HG02759 (cell line): ENCODE measurements around the gene FNBP1.
A peak's percentile ranks its signal among the peaks of the same experiment; 100 is the strongest.

Experiments
- ATAC-seq: cut with Tn5 transposase; IDR thresholded peaks from one replicate; pipeline ENCODE4 v1.9.1; 2021; ENCODE audit warnings: mild to moderate bottlenecking, moderate library complexity; ENCODE audit not compliant: unreplicated experiment

FNBP1 gene

DNA sequence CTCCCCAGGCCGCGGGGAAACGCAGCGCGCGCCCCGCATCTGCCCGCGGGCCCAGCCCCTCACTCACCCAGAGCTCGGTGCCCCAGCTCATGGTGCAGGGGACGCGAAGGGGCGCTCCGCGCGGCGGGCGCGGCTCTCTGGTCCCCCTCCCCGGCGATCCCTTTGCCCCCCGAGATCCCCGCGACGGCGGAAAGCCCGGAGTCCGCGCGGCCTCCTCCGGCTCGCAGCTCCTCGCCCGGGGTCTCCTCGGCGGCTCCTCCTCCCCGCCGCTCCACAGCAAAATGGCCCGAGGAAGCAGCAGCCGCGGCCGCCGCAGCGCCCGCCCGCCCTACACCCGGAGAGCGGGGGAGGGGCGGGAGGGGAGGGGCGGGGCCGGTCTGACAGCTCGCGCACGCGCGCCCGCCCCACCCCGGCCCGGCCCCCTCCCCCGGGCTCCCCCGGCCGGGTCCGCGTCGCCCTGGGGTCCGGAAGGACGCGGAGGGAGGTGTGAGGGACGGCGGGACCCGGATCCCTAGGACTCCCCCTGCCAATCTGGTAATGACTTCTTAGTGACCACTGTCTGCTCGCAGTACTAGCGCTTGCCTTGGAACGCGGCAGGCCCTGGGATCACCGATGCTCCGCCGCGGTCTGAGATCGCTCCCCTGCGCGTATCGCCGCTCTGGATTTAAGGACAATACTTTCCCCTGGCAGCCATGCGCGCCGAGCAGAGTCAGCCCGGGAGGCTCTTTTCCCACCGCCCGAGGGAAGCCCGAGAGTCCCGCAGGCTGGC lies at the start of gene FNBP1:
FNBP1 (minus strand) TSS at position 305 of the 769 bp plus-strand sequence; CDS start at position 91, 214 bp downstream.
- ATAC-seq = peak; percentile 44

DNA sequence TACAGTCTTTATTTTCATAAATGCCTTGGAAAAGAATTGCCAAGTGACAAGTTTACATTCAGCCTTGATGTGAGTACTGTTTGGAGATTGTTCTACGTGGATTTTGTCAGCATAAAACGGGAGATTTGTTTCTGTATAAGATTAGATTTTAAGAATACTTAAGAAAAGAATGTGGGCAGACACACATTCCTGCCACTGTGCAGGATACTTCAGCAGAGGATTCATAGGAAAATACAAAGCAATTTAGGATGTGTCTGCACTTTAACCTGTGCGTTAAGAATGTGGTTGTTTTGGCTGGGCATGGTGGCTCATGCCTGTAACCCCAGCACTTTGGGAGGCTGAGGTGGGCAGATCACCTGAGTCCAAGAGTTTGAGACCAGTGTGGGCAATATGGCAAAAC lies 47.9 kb upstream of the FNBP1 start:
- ATAC-seq = no peak

DNA sequence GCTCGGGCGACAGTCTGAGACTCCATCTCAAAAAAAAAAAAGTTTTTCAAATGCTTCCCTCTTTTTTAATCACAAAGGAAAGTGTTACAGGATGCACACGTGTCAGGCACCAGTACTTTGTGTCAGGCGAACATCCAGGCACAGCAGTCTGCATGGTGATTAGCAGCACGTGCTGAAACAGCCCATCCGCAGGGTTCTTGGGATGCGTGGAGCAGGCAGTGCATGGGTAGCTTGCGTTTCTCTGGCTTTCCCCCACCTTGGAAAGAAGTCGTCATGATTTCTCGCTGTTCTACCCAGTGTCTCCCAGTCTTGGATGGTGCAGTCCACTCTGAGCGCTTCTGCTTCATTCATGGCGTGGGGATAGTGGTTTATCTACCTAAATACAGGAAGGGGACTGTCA lies 46.2 kb upstream of the FNBP1 start:
- no peak for ATAC-seq

DNA sequence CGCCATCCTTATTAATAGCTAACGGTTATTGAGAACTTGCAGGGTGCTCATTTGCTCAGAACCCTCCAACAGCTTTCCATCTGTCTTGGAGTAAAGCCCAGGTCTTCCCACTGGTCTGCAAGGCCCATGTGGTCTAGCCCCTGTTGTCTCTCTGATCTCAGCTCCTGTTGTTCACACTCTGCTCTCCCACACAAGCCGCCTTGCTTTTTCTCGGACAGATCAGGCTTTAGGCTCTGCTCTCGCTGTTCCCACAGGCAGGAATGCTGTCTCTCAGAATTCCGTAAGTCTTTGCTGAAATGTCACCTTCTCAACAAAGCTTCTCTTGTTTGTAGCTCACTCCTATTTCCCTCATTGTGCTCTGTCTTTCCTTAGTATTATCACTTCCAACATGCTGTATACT lies 45.1 kb upstream of the FNBP1 start:
- ATAC-seq = no peak

DNA sequence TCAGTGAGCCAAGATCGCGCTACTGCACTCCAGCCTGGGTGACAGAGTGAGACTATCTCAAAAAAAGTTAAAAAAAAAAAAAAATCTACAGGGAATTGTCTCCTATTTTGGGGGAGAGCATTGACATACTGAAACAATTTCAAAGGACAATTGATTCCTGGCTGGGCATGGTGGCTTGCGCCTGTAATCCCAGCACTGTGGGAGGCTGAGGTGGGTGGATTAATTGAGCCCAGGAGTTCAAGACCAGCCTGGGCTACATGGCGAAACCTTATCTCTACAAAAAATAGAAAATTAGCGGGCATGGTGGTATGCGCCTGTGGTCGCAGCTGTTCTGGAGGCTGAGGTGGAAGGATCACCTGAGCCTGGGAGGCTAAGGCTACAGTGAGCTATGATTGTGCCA lies 41.3 kb upstream of the FNBP1 start:
- no peak for ATAC-seq

DNA sequence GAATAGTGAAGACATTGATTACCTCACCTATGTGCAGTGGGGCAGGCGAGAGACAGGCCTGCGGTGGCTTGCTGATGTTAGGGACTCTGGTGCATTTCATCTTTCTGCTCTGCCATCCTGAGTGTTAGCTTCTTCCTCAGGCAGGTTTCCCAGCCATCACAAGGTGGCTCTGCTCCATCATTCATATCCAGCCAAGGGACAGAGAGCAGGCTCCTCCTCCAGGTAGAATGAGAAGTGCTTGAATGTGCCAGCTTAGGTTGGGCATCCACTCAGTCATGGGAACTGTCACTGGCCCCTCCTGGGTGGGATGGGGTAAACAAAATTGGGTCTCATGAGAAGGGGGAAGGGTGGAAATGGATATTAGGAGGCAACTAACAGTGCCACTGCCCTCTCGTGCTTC lies 35.6 kb upstream of the FNBP1 start:
- ATAC-seq = no peak

DNA sequence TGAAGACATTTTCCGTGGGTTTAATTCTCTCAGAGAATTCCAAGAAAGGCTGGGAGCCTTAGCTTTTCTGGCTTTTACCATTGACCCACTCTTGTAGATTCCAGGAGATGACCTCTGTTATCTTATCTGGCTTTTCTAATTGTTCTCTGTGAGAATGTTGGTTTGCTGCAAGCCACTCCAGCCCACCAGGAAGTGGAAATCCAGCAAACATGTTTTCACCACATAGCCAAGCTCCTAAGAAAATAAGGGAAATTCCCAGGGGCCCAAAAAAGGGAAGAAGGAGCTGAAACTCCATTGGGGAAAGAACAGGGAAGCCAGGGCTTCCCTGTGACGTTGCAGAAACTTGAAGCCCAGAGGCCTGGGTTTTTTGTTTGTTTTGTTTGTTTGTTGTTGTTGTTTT lies 30.4 kb upstream of the FNBP1 start:
- no peak for ATAC-seq

DNA sequence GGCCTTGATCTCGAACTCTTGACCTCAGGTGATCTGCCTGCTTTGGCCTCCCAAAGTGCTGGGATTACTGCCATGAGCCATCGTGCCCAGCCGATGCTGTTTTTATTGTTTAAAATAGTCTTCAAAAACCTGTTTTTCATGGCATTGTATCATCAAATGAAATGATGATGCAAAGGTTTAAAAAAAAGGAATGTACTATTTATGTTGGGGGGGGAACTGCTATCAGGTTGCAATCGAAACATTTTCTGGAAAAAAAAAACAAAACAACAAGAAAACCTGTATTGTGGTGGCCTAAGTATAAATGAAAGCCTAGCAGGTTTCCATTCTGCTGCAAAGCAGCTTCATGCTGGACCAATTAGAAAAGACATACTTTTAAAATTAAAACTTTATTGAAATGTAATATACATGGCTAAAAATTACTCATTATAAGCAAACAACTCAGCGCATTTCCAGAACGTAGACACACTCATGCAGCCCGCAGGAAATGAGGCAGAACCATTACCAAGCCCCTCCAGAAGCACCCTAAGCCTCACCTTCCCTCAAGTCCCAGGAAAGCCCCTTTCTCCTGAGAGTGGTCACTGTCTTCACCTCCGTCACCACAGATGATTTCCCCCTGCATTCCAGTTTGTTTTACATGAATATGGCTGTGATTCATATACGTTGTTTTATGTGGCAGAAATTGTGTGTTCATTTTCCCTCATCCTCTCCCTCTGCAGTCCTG lies 29.7 kb upstream of the FNBP1 start:
- ATAC-seq = no peak

DNA sequence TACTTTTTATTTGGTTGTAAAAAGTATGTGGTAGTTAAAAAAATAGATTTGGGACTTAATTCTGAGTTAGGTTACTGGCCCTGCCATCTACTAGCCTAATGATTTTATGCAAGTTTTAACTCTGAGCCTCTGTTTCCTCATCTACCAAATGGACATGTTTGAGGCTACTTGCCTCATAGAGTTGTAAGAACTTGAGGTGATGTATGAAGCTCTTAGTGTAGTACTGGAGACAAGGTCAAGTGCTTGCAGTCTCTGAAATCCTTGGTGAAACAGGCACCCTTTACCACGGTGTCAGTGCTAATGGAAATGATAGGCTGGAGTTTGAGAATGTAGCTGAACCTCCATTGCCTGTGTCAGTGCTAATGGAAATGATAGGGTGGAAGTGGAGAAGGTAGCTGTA lies 26.1 kb upstream of the FNBP1 start:
- no peak for ATAC-seq

DNA sequence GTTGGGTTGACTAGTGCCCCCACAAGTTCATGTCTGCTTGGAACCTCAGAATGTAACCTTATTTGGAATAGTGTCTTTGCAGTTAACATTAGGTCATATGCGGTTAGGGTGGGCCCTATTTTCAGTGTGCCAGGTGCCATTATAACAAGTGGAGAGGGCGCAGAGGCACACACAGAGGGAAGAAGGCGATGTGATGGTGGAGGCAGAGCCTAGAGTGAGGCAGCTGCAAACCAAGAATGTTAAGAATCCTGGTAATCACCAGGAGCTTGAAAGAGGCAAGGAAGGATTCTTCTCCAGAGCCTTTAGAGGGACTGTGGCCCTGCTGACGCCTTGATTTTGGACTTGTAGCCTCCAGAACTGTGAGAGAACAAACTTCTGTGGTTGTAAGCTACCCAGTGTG lies 21.6 kb upstream of the FNBP1 start:
- ATAC-seq = no peak

DNA sequence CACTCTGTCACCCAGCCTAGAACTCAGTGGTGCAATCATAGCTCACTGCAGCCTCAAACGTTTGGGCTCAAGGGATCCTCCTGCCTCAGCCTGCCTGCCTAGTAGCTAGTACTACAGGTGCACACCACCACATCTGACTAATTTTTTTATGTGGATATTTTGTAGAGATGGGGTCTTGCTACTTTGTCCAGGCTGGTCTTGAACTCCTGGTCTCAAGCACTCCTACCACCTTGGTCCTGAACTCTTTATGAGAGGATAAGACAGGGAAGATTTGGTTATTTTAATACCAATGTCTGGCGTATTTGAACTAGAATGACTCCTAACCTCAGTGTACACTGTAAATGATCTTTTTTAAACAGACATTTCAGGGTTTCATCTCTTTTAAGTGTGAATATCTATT lies 19.8 kb upstream of the FNBP1 start:
- ATAC-seq = no peak

DNA sequence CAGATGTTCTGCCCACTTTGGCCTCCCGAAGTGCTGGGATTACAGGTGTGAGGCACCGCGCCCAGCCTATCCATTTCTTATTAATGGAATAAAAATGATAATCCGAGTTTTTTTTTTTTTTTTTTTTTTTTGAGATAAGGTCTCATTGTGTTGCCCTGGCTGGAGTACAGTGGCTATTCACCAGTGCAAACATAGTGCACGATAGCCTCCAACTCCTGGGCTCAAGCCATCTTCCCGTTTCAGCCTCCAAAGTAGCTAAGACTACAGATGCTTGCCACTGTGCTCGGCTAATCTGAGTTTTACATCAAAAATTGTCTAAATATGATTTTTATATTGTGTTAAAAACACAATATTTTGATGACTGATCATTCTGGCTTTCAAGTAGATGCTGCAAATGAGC lies 17.3 kb upstream of the FNBP1 start:
- no peak for ATAC-seq

DNA sequence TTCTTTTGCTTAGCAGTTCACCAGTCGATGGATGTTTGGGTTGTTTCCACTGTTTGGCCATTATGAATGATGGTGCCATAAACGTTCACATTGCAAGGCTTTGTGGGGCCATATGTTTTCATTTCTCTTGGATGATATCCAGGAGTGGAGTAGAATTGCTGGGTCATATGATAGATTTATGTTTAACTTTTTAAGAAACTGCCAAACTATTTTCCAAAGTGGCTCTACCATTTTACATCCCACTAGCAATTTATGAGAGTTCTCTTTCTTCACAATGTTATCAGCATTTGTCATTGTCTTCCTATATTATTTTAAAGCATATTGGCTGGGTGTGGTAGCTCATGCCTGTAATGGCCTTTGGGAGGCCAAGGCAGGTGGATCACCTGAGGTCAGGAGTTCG lies 15.9 kb upstream of the FNBP1 start:
- no peak for ATAC-seq

DNA sequence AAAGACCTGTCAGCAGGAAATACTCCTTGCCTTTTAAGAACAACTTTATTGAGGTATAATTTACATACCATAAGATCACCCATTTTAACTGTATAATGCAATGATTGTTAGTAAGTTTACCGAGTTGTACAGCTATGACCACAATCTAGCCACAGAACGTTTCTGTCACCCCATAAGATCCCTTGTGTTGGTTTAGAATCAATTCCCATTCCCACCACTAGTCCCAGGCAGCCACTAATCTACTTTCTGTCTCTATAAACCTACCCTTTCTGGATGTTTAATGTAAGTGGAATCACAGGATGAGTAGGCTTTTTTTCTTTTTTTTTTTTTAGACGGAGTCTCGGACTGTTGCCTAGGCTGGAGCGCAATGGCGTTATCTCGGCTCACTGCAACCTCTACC lies 15.2 kb upstream of the FNBP1 start:
- ATAC-seq = no peak

DNA sequence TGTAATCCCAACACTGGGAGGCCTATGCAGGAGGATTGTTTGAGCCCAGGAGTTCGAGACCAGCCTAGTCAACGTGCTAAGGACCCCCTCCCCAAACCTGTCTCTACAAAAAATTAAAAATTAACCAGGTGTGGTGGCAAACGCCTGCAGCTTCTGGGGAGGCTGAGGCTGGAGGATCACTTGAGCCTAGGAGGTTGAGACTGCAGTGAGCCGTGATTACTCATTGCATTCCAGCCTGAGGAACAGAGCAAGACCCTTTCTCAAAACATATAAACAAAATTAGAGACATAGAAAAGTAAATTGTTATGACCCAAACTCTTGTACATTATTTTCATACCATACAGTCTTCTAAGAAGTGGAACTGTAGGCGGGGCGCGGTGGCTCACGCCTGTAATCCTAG lies 11.8 kb upstream of the FNBP1 start:
- no peak for ATAC-seq

DNA sequence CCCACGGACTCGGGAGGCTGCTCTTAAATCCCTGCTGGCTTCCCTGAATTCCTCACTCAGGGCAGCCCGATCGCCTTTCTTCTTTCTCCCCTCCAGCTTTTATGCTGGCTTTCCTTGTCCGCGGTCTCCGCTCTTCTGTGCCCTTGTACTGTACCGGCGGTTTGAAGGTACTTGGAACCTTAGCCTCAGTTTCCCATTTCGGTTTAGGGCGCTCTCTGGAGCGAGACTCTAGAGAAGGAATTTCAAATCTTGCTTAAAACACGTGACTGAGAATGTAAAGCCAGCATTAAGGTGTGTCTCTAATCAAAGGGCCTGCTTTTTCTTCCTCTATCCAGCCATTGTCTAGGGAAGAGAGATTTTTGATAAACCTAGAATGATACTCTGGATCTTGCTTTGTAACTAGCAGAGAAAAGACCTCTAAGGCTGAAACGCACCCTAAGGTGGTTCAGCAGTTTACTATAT lies 11.4 kb upstream of the FNBP1 start:
- ATAC-seq = no peak

DNA sequence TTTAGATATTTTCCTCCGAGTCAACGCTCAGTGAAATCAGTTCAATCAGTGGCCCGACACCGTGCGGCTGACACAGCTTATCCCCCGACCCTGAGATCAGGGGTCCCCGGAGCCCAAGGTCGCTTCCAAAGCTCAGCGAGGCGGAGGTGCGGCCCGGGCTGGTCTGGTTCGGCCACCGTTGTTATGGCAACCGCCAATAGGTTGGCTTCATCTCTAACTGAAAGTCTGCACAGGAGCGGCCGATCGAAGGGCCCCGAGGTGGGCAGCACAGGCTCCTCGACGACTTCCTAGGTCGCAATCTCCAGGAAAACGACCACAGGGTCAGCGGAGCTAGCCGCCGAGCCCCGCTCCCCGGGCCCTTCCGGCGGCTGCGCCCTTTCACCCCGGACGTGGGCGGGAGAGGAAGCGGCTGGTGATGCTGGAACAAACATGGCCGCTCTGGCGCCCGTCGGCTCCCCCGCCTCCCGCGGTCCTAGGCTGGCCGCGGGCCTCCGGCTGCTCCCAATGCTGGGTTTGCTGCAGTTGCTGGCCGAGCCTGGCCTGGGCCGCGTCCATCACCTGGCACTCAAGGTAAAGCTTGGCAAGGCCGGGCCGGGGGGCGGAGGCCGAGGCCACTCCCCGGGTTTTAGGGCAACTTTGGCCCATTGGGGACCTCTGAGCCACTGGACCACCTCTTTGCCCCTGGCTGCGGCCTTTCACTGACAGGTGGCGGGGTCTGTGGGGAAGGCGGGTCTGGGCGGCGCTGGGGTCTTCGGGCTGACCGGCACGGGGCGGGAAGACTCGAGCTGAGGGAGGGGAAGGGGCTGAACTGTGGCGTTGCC lies 10.7 kb upstream of the FNBP1 start, which contains the start of gene GPR107:
GPR107 (plus strand) TSS at position 403 of the 821 bp plus-strand sequence; CDS start at position 430, 27 bp downstream.
- ATAC-seq = peak; percentile 75

DNA sequence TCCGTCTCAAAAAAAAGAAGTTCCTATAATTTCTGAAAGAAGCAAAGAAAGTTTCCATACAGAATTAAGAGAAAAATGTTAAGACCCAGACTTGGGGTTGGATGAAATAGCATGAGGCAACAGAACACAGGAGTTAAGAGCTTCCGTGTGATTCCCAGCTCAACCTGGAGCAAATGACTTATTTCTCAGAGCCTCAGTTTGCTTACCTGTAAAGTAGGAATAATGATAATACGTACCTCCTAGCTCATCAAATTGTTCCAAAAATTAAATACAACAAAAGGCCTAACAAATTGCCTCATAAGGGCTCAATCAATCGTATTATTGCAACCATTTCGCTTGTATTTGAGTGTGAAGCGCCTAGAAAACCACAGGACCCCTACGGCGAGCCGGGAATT lies 10.1 kb upstream of the FNBP1 start:
- no peak for ATAC-seq

DNA sequence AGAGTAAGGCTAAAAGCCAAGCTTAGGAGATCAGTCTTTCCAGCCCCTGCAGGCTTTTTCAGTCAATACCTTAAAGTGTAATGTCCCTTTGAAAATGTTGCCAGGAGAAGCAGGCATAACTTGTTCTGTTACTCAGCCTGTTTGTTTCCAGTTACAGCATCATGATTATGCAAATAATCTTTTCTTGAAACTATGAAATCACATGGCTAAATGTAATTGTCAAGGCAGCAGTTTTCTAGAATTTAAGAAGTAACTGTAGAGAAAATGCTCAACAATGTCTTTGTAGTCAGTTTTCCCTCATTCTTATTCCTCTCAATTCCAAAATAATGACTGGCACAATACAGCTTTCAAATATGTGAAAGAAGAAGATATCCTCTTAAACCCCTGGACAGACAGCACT lies 8.9 kb upstream of the FNBP1 start:
- no peak for ATAC-seq

DNA sequence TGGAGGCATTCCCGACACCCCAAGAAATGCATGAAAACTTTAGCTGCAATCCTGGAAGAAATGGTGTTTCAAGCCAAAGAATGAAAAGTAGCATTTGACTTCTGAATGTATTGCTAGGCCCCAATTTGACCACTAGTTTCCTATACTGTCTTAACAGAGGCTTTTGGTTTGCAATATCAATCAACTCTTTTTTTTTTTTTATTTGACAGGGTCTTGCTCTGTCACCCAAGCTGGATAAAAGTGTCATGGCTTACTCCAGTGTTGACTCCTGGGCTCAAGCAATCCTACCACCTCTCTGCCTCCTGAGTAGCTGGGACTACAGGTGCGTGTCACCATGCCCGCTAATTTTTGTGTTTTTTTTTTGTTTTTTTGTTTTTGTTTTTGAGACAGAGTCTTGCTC lies 7.5 kb upstream of the FNBP1 start:
- no peak for ATAC-seq

DNA sequence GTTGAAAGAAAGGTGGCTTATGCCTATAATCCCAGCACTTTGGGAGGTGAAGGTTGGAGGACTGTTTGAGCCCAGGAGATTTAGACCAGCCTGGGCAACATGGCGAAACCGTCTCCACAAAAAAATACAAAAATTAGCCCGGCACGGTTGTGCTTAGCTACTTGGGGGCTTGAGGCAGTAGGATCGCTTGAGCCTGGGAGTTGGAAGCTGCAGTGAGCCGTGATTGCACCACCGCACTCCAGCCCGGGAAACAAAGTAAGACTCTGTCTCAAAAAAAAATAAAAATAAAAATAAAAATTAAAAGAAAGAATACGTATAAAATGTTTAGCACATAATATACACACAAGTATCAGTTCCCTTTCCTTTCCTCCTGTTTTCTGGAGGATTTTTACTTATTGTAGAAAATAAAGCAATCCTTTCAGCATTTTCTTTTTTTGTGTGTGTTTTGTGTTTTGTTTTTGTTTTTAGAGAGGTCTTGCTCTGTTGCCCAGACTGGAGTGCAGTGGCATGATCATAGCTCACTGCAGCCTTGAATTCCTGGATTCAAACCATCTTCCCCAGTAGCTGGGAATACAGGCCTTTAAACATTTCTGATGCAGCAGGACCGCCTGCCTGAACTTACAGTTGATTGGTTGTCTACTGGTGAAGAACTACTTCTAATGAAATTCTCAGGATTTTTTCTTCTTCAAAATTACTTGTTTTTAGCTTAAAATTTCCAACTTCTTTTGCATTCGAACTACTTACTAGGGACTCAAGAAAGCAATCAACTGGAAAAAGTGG lies 6.6 kb upstream of the FNBP1 start:
- ATAC-seq = no peak
